Measurements from ENCODE around the gene HOXC4. TPM values are rescaled to one million over a fixed set of nuclear protein-coding genes. Genes with fewer than 3 reads are reported as not detected.
"Not testable (repeated sequence)": the region's sequence is repeated elsewhere in the genome, so short reads cannot be mapped to it uniquely, and the experiment has no call there.

Gene HOXC4
- total and polyA plus RNA-seq, 7 donors: 0.38 to 1.2 (median 0.69) TPM; not detected in 3

DNA sequence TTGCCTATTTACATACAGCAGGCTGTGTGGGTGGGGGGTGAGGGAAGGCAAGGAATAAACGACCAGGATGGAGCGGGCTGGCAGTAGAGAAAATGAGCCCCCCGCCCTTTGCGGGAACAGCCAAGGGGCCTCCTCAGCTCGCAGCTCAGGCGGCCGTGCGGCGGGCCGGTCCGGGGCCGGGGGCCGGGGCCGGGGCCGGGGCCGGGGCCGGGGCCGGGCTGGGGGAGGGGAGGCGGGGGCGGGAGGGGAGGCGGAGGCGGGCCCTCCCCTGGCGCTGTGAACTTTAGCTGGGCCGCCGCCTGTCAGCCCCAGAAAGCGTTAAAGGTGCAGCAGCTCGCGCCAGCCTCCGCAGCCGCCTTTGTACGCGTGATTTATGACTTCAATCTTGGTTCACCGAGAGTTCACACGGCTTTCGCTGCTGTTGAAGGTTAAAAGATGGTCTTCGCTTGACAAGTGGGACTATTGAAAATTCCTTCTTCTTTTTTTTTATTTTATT is 28.8 kb downstream of the HOXC4 start:
- 1 to 3% methylated on average over 36 of the region's 36 CpGs for WGBS, 2 donors
- Histone ChIP-seq H3K36me3 (no peaks in the 10 kb centered on the region), H3K27ac (peak overlapping the region; percentile 72 to 90 (median 81)), H3K9me3 (no peaks in the 10 kb centered on the region), H3K4me3 (peak overlapping the region in 3 of 4 donors; percentile 35 to 42 (median 36)), H3K27me3 (no peaks in the 10 kb centered on the region), H3K4me1 (peaks cover 0 to 15% (median 4%) of the 10 kb centered on the region in 4 donors)
- TF ChIP-seq EP300 (IDR thresholded peaks at IDR 0.05) (no peak), POLR2AphosphoS5 (IDR thresholded peaks at IDR 0.05) (peak in 3 of 4 donors; percentile 25 to 50 (median 42))
- DNase-seq: peak; percentile 73
- intact Hi-C loops (cut with DNase I): loop anchor here (5.0 kb wide), 1 partner anchor 45 kb away; no protein-coding TSS in a partner anchor

DNA sequence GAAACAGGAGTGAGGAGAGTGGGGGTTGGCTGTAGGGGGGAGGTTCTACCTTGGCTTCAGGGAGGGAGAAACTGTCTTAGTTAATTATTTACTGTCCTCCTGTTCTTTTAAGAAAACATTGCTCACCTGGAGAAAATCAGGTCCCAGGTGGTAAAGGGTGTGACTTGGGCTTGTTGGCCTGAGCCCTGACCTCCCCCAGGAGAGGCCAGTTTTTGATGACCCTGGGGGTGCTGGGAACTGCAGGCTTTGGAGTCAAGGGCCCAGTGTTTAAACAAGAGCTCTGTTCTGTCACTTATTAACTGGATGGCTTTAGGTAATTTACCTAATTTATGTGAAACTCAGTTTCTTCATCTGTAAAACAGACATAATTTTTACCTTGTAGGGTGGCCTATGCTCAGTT is 34.4 kb downstream of the HOXC4 start:
- intact Hi-C loops (cut with DNase I); H3K4me1 ChIP-seq; H3K4me3 ChIP-seq; H3K9me3 ChIP-seq; DNase-seq; H3K36me3 ChIP-seq; H3K27ac ChIP-seq: not testable (repeated sequence)
- peaks cover 0 to 15% (median 5%) of the 10 kb centered on the region in 3 donors for H3K27me3 ChIP-seq

DNA sequence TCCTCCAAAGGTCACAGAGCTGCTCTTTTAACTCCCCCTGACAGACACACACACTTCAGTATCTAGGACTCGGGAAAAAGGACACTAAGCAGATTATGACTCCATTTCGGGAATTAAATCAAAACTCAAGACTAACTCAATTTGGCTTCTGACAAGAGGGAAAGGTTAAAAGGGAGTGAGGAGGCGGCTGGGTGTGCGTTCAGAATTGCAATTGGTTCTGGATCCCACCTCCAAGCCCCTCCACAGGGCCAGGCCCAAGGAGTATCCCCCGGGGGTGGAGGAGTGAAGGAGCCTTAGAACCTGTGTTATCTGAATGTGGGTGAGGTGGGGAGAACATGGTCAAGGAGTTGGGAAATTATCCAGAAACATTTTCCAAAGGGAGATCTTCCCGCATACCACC is 35.8 kb downstream of the HOXC4 start:
- H3K36me3 ChIP-seq; intact Hi-C loops (cut with DNase I); H3K4me3 ChIP-seq; H3K4me1 ChIP-seq; H3K27ac ChIP-seq; DNase-seq; H3K9me3 ChIP-seq: not testable (repeated sequence)
- H3K27me3 ChIP-seq: peaks cover 0 to 15% (median 5%) of the 10 kb centered on the region in 3 donors
- WGBS, 2 donors: 85 to 89% methylated on average over 6 of the region's 6 CpGs

DNA sequence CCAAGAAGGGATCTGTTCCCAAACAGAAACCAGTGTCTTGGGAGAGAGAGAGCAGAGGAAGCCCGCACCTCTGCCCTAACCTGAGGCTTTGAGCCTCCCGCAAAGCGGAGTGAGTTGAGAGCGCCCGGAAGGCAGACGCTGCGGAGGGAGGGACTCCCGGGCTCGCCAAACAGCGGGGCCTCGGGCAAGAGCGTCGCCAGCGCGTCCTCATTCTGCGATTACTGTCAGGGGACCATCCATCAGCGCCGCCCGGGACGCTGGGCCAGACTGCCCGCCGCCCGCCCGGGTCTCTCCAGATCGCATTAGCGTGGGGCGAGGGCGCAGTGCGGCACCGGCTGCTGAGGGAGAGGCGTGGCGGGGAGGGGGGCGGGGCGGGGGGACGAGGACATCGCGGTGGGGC is 36.7 kb downstream of the HOXC4 start:
- intact Hi-C loops (cut with DNase I); H3K36me3 ChIP-seq; H3K9me3 ChIP-seq; H3K4me1 ChIP-seq; DNase-seq; H3K27ac ChIP-seq: not testable (repeated sequence)
- WGBS, 2 donors: 4 to 16% methylated on average over 37 of the region's 37 CpGs
- Histone ChIP-seq H3K27me3 (peaks cover 0 to 15% (median 5%) of the 10 kb centered on the region in 3 donors), H3K4me3 (peak overlapping the region in 3 of 4 donors; percentile 14 to 47 (median 31))

DNA sequence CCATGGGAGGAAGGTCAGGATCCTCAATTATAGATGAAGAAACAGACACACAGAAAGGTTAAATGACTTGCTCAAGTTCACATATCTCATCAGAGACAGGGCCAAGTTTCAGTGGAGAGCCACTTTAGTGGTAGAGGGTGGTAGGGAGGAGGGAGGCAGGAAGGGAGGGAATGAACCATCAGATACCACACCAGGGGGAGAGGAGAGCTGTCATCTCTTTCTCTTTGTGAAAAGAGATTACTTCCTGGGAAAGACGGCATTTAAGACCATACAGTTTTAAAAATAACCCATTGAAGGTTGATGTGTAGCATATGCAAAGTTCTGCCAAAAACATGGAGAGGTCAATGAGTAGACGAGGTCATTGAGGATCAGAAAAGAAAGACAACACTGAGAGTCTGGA is 39.3 kb downstream of the HOXC4 start:
- H3K27ac ChIP-seq; H3K4me3 ChIP-seq; DNase-seq; H3K4me1 ChIP-seq; H3K36me3 ChIP-seq; H3K9me3 ChIP-seq; intact Hi-C loops (cut with DNase I): not testable (repeated sequence)
- 54% methylated on average over 2 of the region's 2 CpGs for WGBS, 2 donors
- peaks cover 0 to 15% (median 5%) of the 10 kb centered on the region in 3 donors for H3K27me3 ChIP-seq

DNA sequence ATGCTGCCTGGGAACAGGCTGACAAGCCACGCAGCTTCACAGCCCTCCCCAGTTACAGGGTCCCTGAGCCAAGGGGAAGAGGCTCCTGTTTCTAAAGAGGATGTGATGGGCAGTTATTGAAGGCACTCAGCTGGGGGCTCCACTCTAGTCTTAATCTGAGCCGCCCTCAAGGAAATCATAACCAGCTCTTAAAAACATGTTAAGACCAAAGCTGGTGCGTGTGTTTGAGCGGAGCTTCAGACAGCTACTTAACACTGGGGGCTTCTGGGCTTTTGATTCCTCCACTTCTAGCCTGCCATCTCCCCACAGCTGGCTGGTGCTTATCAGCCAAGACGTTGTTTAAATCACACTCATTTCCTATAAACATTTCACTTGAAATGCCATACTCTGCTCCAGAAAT is 42.3 kb downstream of the HOXC4 start:
- WGBS, 2 donors: 60 to 69% methylated on average over 5 of the region's 5 CpGs
- intact Hi-C loops (cut with DNase I): not testable (repeated sequence)

DNA sequence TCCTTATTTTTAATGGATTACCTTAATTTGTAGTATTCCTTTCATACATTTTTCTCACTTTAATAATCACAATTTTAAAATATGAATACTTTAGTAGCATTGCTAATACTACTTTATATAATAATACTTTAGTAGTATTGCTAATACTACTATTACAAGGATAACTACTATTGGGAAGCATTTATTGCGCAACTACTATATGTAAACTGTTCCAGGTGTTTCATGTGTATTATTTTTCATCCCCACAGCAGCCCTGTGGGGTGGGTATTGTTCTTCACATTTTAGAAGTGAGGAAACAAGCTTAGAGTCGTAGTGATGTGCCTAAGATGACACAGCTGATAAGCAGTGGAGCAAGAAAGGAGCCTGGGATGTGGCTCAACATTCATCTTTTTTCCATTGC is 45.0 kb downstream of the HOXC4 start:
- H3K4me3 ChIP-seq; H3K27me3 ChIP-seq; intact Hi-C loops (cut with DNase I); H3K9me3 ChIP-seq; H3K27ac ChIP-seq; H3K36me3 ChIP-seq; H3K4me1 ChIP-seq; DNase-seq: not testable (repeated sequence)
- 71 to 73% methylated on average over 2 of the region's 2 CpGs for WGBS, 2 donors

More for the DNA sequence above, 42.3 kb downstream of the HOXC4 start:
- not testable (repeated sequence) for H3K4me3 ChIP-seq, H3K36me3 ChIP-seq, H3K4me1 ChIP-seq, DNase-seq, H3K27me3 ChIP-seq, H3K27ac ChIP-seq, H3K9me3 ChIP-seq

DNA sequence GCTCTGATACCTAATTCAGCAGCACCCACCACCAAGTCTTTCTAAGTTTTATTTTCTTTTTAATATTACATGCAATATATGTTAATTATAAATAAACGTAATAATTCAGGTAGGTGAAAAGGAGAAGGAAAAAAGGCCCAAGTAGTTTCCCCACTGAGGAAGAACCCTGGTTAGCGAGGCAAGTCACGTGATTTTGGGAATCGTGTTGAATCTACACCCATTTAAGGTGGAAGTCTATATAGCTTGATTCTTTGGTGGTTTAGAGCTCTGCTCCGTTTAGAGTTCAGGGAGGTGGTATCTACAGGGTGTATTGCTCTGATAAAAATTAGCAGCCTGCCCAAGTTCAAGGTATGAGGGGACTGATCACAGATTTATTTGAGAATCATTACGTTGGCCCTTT is 47.0 kb downstream of the HOXC4 start:
- H3K27me3 ChIP-seq; H3K9me3 ChIP-seq; DNase-seq; H3K27ac ChIP-seq; H3K4me1 ChIP-seq; intact Hi-C loops (cut with DNase I); H3K4me3 ChIP-seq; H3K36me3 ChIP-seq: not testable (repeated sequence)
- WGBS, 2 donors: 61 to 76% methylated on average over 6 of the region's 6 CpGs

DNA sequence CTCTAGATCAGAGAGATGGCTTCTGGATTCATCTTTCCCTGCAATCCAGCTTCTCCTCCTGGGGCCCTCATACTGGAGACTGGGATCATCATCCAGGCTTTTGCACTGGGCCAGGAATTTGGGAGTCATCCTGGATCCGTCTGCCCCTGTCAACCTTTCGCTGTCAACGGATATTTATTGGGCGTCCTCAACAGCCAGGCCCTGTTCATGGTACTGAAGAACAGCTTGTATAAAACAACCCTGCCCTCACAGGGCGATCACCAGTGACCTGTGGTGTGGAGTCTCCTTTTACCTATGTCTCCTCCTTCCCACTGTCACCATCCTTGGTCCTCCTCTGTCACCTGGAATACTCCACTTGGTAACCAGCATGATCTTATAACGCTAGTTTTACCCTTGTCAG is 48.6 kb downstream of the HOXC4 start:
- H3K27ac ChIP-seq; DNase-seq; intact Hi-C loops (cut with DNase I); H3K36me3 ChIP-seq; H3K9me3 ChIP-seq; H3K4me1 ChIP-seq; H3K4me3 ChIP-seq: not testable (repeated sequence)
- 35 to 76% methylated on average over 6 of the region's 6 CpGs for WGBS, 2 donors
- H3K27me3 ChIP-seq: peaks cover 3 to 21% (median 11%) of the 10 kb centered on the region in 3 donors

DNA sequence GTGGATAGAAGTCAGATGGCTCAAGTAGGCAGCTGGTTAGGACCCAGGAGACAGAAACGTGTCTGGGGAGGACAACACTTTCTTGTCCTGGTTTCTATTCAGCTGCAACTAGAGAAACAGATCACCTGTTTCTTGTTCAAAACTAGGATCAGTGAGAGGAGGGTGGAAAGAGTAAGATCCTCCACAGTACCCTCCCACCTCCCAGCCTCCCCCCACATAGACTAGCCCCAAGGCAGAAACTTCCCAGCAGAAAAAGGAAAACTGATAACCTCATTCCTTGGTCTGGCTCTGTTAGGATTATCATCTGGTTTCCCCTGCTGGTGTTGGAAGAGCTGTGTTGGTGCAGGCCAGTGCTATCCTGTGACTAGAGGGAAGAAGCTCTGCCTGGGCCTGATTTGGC is 50.2 kb downstream of the HOXC4 start:
- H3K4me1 ChIP-seq; H3K27ac ChIP-seq; H3K36me3 ChIP-seq; DNase-seq; H3K4me3 ChIP-seq; H3K9me3 ChIP-seq; intact Hi-C loops (cut with DNase I): not testable (repeated sequence)
- 30 to 56% methylated on average over 1 of the region's 1 CpG for WGBS, 2 donors
- peaks cover 3 to 28% (median 14%) of the 10 kb centered on the region in 3 donors for H3K27me3 ChIP-seq

Small RNA genes within 50 kb of the gene (small RNA-seq; reads per million reads assigned to genes)
- gene HOXC5 (0 reads per million in 3 donors), gene MIR615 (0.11 to 0.29 (median 0.12) reads per million in 3 donors), gene RF00019 (0 reads per million in 3 donors)

Other genes with a start within 250 kb of the HOXC4 start
- gene HOXC13, start 115.0 kb upstream of the HOXC4 start, total RNA-seq: not detected
- gene HOXC13, start 115.0 kb upstream of the HOXC4 start, polyA plus RNA-seq: under 1 TPM in 1 of 3 donors, not detected in 2; 0.60 TPM
- not detected for gene HOXC12, start 98.9 kb upstream of the HOXC4 start, total RNA-seq
- not detected for gene HOXC12, start 98.9 kb upstream of the HOXC4 start, polyA plus RNA-seq
- gene HOXC11, start 80.7 kb upstream of the HOXC4 start, total RNA-seq: not detected
- gene HOXC11, start 80.7 kb upstream of the HOXC4 start, polyA plus RNA-seq: not detected
- gene HOTAIR, start 78.9 kb upstream of the HOXC4 start, total RNA-seq: not detected
- not detected for gene HOTAIR, start 78.9 kb upstream of the HOXC4 start, polyA plus RNA-seq
- not detected for gene HOXC10, start 68.7 kb upstream of the HOXC4 start, total RNA-seq
- not detected for gene HOXC10, start 68.7 kb upstream of the HOXC4 start, polyA plus RNA-seq
- not detected for gene HOXC9, start 53.7 kb upstream of the HOXC4 start, total RNA-seq
- under 1 TPM in 1 of 3 donors, not detected in 2; 0.04 TPM for gene HOXC9, start 53.7 kb upstream of the HOXC4 start, polyA plus RNA-seq
- not detected for gene HOXC8, start 44.9 kb upstream of the HOXC4 start, total RNA-seq
- 1 to 10 TPM in 1 of 3 donors, not detected in 2; 1.8 TPM for gene HOXC8, start 44.9 kb upstream of the HOXC4 start, polyA plus RNA-seq
- gene HOXC6, start 25.4 kb upstream of the HOXC4 start, total RNA-seq: not detected
- not detected for gene HOXC6, start 25.4 kb upstream of the HOXC4 start, polyA plus RNA-seq
- 1 to 10 TPM in 1 of 4 donors, not detected in 3; 1.4 TPM for gene HOXC5, start 20.8 kb upstream of the HOXC4 start, total RNA-seq
- gene HOXC5, start 20.8 kb upstream of the HOXC4 start, polyA plus RNA-seq: under 1 TPM in 1 of 3 donors, not detected in 2; 0.03 TPM
- gene SMUG1, start 135.2 kb downstream of the HOXC4 start, total RNA-seq: 10 to 100 TPM; 21.4 to 40.4 (median 38.1) TPM
- 10 to 100 TPM; 21.5 to 64.7 (median 43.8) TPM for gene SMUG1, start 135.2 kb downstream of the HOXC4 start, polyA plus RNA-seq
- gene CBX5, start 226.3 kb downstream of the HOXC4 start, total RNA-seq: 10 to 100 TPM; 18.6 to 30.7 (median 24.8) TPM
- gene CBX5, start 226.3 kb downstream of the HOXC4 start, polyA plus RNA-seq: 10 to 100 TPM in 1 of 3 donors, 1 to 10 TPM in 2; 3.0 to 17.2 (median 4.9) TPM
- 100 to 1,000 TPM; 318 to 657 (median 410) TPM for gene HNRNPA1, start 226.9 kb downstream of the HOXC4 start, total RNA-seq
- 1,000 to 10,000 TPM in 2 of 3 donors, 100 to 1,000 TPM in 1; 594 to 1,311 (median 1,117) TPM for gene HNRNPA1, start 226.9 kb downstream of the HOXC4 start, polyA plus RNA-seq
- under 1 TPM in 1 of 4 donors, not detected in 3; 0.54 TPM for gene NFE2, start 247.2 kb downstream of the HOXC4 start, total RNA-seq
- gene NFE2, start 247.2 kb downstream of the HOXC4 start, polyA plus RNA-seq: under 1 TPM in 1 of 3 donors, not detected in 2; 0.45 TPM

All from sigmoid colon (tissue), 7 donors.